Tibial nerve (tissue), 4 donors: ENCODE data around the gene TREX2.

Experiments used
- EP300 ChIP-seq, 2 donors: sonication (generic); formaldehyde crosslinking; IDR thresholded peaks; one replicate each; pipeline ENCODE4 v1.6.1; 2017; ENCODE audit warnings: antibody characterized with exemption in 2 of 2, mild to moderate bottlenecking in 1 of 2
- POLR2A ChIP-seq, 2 donors: fragments of 450-650 bp; IDR thresholded peaks; one replicate each; pipeline ENCODE4 v1.6.1; 2017; ENCODE audit warnings: antibody characterized with exemption in 2 of 2, mild to moderate bottlenecking in 2 of 2, moderate library complexity in 2 of 2
- TF ChIP-seq, protein P1 (sequence below), 5 experiments: fragments of 200-600 bp in 3 of 5; fragments of 450-650 bp in 2 of 5; sonication (generic) in 3 of 5; IDR thresholded peaks; one replicate each; pipeline ENCODE4 v1.5.1; 2016 to 2019; ENCODE audit warnings: antibody characterized with exemption in 5 of 5, mild to moderate bottlenecking in 3 of 5, moderate library complexity in 2 of 5

DNA sequence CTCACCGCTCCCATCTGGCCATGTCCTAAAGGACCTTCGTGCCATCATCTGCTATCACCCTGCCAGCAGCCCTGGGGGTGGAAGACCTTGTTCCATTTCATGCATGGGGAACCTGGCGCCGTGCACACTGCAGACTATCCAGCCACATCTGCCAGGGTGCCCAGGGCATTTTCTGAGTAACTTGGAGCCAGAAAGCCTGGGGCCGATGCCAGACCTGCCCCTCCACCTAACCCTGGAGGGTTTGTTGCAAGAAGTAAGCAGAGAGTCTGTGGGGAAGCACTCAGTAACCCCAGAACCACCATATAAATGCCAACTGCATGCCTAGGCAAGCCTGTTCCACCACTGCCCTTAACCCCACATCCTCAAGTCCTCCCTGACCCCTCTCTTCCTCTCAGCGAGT lies 17.2 kb upstream of the TREX2 start:
- TF ChIP-seq, protein P1, sequence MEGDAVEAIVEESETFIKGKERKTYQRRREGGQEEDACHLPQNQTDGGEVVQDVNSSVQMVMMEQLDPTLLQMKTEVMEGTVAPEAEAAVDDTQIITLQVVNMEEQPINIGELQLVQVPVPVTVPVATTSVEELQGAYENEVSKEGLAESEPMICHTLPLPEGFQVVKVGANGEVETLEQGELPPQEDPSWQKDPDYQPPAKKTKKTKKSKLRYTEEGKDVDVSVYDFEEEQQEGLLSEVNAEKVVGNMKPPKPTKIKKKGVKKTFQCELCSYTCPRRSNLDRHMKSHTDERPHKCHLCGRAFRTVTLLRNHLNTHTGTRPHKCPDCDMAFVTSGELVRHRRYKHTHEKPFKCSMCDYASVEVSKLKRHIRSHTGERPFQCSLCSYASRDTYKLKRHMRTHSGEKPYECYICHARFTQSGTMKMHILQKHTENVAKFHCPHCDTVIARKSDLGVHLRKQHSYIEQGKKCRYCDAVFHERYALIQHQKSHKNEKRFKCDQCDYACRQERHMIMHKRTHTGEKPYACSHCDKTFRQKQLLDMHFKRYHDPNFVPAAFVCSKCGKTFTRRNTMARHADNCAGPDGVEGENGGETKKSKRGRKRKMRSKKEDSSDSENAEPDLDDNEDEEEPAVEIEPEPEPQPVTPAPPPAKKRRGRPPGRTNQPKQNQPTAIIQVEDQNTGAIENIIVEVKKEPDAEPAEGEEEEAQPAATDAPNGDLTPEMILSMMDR (IDR thresholded peaks at IDR 0.05), result no peak
- TF ChIP-seq POLR2A (IDR thresholded peaks at IDR 0.05), result no peak
- no peak for TF ChIP-seq EP300 (IDR thresholded peaks at IDR 0.05)
